IMR-90 (cell line): ENCODE results near the gene MICU1.

Experiments used
- CEBPB ChIP-seq: IDR thresholded peaks from 2 replicates; pipeline ENCODE4 v1.6.1; 2012; ENCODE audit warnings: low read depth, low read length, improper control_type of control experiment
- MXI1 ChIP-seq: IDR thresholded peaks from 2 replicates; pipeline ENCODE4 v1.6.1; 2012; ENCODE audit warnings: low read depth, mild to moderate bottlenecking, low read length, moderate library complexity, borderline replicate concordance
- POLR2A ChIP-seq: IDR thresholded peaks from 2 replicates; pipeline ENCODE4 v1.6.1; 2012; ENCODE audit warnings: mild to moderate bottlenecking, low read depth, low read length
- RAD21 ChIP-seq: IDR thresholded peaks from 2 replicates; pipeline ENCODE4 v1.6.1; 2012; ENCODE audit warnings: low read length, improper control_type of control experiment
- SMC3 ChIP-seq: fragments of 150-350 bp; IDR thresholded peaks from 2 replicates; pipeline ENCODE4 v1.6.1; 2016; ENCODE audit warnings: low read depth, mild to moderate bottlenecking, antibody characterized with exemption, low read length, moderate library complexity
- TF ChIP-seq, protein P1 (sequence below): fragments of 150-350 bp; IDR thresholded peaks from 2 replicates; pipeline ENCODE4 v1.6.1; 2017; ENCODE audit warnings: mild to moderate bottlenecking, antibody characterized with exemption, low read length, low read depth
- TF ChIP-seq, protein P2 (sequence below): conservative IDR thresholded peaks from 2 replicates; pipeline ENCODE4 v1.5.1; 2012; ENCODE audit warnings: mild to moderate bottlenecking, low read depth, low read length, improper control_type of control experiment
- TF ChIP-seq, protein P3 (sequence below): fragments of 150-350 bp; IDR thresholded peaks from 2 replicates; pipeline ENCODE4 v1.6.1; 2016; ENCODE audit warnings: low read depth, mild to moderate bottlenecking, low read length, moderate library complexity, borderline replicate concordance

DNA sequence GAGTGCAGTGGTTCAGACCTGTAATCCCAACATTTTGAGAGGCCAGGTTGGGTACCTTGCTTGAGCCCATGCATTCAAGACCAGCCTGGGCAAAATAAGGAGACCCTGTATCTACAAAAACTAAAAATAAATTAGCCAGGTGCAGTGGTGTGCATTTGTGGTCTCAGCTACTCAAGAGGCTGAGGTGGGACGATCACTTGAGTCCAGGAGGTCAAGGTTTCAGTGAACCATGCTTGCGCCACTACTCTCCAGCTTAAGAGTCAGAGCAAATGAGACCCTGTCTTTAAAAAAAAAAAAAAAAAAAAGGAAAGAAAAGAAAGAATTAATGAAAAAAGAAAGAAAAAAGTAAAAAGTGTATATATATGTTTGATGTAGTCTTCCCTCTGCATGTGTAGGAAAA is 24.7 kb downstream of the MICU1 start:
- no peak for TF ChIP-seq POLR2A
- TF ChIP-seq, protein P1, sequence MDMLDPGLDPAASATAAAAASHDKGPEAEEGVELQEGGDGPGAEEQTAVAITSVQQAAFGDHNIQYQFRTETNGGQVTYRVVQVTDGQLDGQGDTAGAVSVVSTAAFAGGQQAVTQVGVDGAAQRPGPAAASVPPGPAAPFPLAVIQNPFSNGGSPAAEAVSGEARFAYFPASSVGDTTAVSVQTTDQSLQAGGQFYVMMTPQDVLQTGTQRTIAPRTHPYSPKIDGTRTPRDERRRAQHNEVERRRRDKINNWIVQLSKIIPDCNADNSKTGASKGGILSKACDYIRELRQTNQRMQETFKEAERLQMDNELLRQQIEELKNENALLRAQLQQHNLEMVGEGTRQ: no peak
- TF ChIP-seq MXI1: no peak
- no peak for TF ChIP-seq CEBPB
- TF ChIP-seq, protein P2, sequence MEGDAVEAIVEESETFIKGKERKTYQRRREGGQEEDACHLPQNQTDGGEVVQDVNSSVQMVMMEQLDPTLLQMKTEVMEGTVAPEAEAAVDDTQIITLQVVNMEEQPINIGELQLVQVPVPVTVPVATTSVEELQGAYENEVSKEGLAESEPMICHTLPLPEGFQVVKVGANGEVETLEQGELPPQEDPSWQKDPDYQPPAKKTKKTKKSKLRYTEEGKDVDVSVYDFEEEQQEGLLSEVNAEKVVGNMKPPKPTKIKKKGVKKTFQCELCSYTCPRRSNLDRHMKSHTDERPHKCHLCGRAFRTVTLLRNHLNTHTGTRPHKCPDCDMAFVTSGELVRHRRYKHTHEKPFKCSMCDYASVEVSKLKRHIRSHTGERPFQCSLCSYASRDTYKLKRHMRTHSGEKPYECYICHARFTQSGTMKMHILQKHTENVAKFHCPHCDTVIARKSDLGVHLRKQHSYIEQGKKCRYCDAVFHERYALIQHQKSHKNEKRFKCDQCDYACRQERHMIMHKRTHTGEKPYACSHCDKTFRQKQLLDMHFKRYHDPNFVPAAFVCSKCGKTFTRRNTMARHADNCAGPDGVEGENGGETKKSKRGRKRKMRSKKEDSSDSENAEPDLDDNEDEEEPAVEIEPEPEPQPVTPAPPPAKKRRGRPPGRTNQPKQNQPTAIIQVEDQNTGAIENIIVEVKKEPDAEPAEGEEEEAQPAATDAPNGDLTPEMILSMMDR: no peak
- no peak for TF ChIP-seq RAD21
- TF ChIP-seq, protein P3, sequence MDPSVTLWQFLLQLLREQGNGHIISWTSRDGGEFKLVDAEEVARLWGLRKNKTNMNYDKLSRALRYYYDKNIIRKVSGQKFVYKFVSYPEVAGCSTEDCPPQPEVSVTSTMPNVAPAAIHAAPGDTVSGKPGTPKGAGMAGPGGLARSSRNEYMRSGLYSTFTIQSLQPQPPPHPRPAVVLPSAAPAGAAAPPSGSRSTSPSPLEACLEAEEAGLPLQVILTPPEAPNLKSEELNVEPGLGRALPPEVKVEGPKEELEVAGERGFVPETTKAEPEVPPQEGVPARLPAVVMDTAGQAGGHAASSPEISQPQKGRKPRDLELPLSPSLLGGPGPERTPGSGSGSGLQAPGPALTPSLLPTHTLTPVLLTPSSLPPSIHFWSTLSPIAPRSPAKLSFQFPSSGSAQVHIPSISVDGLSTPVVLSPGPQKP: no peak
- TF ChIP-seq SMC3: no peak
